Fibroblast of upper back skin (primary cell): Measurements from ENCODE around the gene SPANXN2.
"Not testable (repeated sequence)": the region's sequence is repeated elsewhere in the genome, so short reads cannot be mapped to it uniquely, and the experiment has no call there.

ENCODE experiments used
- DNase-seq: peaks from one replicate; pipeline ENCODE4 v3.0.0-alpha.2; 2013

SPANXN2 gene, protein sequence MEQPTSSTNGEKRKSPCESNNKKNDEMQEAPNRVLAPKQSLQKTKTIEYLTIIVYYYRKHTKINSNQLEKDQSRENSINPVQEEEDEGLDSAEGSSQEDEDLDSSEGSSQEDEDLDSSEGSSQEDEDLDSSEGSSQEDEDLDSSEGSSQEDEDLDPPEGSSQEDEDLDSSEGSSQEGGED

DNA sequence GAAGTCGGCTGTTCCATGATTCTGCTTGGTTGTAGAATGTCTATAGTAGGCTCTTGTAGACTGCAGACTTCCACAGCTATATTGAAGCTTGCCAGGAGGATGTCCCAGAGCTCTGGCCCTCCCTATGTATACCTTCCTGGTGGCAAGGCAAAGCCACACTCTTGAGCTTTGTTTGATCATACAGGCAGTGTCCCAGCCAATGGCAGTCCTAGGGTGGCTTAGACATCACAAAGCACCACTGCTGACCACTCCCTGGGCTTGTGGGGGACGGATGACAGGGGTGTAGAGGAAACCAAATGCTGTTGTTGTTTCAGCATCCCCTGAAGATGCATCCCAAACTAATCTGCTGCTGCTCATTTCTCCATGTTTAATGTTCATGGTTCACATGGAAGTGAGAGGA is at the start of gene SPANXN2:
TSS of gene SPANXN2 (minus strand) at position 101 of the 400 bp plus-strand sequence. CDS start at position 17, 84 bp downstream.
- DNase-seq = not testable (repeated sequence)

DNA sequence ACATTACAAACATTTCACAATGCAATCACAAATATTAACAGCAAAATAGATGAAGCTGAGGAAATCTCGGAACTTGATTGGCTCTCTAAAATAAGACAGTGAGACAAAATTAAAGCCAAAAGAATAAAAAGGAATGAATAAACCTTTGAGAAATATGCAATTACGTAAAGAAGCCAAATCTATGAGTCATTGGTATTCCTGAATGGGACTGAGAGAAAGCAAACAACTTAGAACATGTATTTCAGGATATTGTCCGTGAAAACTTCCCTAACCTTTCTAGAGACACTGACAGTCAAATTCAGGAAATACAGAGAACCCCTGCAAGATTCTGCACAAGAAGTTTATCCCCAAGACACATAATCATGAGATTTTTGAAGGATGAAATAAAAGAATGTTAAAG is 48.4 kb upstream of the SPANXN2 start:
- DNase-seq = no peak

DNA sequence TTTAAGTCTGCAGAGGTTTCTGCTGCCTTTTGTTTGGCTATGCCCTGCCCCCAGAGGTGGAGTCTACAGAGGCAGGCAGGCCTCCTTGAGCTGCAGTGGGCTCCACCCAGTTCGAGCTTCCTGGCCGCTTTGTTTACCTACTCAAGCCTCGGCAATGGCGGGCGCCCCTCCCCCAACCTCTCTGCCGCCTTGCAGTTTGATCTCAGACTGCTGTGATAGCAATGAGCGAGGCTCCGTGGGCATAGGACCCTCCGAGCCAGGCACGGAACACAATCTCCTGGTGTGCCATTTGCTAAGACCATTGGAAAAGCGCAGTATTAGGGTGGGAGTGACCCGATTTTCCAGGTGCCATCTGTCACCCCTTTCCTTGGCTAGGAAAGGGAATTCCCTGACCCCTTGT is 47.2 kb upstream of the SPANXN2 start:
- DNase-seq = not testable (repeated sequence)

DNA sequence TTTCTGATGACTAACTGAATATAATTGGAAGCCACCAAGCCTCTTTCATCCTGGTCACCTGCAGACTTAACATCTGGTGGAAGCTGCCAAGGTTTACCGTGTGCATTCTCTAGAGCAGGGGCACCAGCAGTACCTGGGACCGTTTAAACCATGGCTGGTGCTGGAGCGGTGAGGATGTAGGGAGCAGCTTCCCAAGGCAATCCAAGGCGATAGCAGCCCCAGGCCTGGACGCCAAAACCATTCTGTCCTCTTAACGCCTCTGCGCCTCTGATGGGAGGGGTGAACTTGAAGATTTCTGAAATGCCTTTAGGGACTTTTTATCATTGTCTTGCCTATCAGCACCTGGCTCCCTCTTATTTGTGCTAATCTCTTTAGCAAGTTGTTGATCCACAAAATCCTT is 37.3 kb upstream of the SPANXN2 start:
- DNase-seq = no peak

DNA sequence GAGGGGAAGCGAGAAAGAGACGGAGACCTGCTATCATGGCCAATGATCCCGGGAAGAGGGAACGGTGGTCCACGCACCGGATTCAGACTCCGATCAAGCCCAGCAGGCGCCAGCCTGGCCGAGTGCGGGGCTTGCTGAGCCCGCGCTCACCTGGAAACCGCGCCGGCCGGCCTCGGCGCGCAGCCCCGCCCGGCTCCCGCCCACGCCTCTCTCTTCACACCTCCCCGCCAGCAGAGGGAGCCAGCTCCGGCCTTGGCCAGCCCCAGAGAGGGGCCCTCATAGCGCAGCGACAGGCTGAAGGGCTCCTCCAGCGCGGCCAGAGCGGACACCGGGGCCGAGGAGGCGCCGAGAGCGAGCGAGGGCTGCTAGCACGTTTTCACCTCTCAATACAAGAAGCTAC is 36.8 kb upstream of the SPANXN2 start:
- DNase-seq = no peak

DNA sequence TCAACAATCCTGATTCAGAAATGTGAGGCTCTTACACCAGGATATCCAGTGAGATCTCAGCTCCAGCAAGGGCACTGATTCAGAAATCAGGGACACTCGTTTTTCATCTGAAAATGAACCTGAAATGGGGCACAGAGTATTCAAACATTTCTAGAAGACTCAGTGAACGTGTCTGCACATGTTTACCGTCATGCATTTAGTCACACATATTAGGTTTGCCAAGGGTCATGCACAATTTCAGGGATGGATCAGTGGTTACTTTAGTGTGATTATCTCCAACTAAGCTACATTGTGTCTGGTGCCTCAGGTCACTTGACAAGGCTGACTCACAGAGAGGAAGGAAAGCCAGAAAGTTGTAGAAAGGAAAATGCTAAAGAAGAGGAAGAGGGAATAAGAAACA is 33.6 kb upstream of the SPANXN2 start:
- DNase-seq = no peak

DNA sequence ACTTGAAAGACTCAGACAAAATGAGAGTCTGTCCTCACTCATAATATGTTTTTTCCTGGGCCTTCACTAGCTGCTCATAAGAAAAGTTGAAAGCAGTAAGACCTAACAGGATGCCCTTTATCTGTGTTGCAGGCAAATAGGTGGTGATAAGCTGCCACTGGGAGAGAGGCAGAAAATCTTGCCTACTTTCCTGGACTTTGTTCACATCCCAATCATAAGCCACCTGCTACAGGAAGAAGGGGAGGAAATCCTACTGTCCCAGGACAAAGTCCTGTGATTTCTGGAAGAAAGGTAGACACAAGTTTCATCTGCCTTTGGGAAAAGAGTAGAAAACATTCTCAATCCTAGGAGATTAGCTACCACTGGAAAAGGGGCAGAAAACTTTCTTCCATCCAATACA is 13.3 kb upstream of the SPANXN2 start:
- DNase-seq = no peak

DNA sequence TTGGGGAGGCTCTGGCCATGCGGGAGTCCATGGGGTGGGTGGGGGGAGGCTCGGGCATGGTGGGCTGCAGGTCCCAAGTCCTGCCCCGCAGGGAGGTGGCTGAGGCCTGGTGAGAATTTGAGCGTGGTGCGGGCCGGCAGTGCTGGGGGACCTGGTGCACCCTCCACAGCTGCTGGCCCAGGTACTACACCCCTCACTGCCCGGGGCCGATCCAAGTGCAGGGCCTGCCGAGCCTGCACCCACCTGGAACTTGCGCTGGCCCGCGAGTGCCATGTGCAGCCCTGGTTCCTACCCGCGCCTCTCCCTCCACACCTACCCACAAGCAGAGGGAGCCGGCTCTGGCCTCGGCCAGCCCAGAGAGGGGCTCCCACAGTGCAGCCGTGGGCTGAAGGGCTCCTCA is 5.7 kb upstream of the SPANXN2 start:
- DNase-seq = no peak

DNA sequence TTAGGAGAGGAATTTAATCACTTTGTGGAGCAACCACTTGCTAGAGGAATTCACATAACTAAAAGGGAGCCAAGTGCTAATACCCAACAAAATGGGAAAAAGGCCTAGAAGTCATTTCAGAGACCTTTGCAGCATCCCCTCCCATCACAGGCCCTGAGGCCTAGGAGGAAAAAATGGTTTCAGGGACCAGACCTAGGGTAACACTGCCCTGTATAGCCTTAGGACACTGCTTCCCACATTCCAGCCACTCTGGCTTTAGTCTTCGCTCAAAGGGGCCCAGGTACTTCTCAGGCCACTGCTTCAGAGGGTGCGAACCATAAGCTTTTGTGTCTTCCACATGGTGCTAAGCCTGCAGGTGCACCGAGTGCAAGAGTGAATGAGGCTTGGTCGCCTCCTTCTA is 19.1 kb downstream of the SPANXN2 start:
- DNase-seq = no peak

DNA sequence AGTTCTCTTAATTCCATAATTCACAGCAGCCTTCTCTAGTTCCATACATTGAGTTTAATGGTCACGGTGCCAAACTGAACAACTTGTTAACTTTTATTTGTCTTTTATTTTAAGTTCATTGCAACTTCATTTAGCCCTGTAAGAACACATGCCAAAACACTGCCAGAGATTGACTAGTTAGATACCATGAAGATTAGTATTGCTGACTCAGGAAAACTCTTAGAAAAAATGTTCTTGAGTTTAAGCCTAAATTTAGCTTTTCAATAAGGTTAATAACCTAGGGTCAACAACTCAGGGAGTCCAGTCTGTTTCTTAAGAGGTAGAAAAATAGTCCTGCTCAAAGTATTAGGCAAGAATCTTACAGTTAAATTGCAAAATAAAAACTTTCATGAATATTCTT is 25.7 kb downstream of the SPANXN2 start:
- DNase-seq = no peak

DNA sequence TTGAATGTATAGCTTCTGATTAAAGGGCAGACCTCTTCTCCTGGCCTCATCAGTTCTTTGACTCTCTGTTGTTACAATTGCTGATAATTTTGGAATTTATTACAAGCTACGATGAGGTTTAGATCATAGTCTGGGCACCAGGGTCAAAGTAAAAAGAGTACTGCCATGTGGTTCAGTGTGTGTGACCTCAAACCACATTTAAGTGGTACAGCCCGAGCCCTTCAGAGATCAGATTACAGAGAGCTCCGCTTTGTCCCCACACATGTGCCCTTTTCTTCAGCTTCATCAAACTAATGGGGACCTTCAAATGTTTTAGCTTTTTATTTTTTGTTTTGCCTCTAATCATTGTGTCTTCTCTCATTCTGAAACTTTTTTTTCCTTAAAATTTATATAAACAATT is 37.1 kb downstream of the SPANXN2 start:
- DNase-seq = no peak

DNA sequence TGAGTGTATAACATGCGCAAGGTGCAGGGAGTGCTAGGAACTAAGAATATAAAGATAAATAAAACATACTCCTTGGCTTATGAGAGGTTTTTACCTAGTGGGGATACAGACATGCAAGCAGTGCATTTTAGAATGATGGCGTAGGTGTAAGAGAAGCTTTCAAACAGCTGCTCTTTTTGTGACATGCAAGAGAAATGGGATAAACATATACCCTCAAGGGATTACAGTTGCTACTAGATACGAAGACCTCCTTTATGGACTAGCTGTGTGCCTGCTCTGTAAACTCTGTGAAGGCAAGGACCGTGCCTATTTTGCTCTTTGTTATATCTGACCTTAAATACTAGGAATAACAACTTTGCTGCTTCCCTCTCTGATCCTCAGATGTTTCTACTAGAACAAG is 45.6 kb downstream of the SPANXN2 start:
- no peak for DNase-seq

DNA sequence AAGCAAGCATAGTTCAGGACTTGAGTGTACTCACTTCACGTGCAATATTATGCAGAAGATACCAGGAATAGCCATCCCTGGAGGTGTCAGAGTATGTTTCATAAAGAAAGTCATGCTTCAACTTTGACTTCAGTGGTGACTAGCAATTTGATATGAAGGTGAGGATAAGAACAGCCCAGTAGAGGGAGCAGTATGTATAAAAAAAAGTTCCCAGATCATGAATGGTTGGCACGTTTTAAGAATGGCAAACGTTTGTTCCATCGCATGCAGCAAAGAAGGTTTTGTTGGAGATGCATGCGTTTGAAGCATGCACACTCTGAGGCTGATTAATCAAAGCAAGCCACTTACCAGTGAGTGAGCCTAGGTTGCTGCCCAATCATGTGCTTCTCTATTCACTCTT is 51.2 kb downstream of the SPANXN2 start:
- no peak for DNase-seq

DNA sequence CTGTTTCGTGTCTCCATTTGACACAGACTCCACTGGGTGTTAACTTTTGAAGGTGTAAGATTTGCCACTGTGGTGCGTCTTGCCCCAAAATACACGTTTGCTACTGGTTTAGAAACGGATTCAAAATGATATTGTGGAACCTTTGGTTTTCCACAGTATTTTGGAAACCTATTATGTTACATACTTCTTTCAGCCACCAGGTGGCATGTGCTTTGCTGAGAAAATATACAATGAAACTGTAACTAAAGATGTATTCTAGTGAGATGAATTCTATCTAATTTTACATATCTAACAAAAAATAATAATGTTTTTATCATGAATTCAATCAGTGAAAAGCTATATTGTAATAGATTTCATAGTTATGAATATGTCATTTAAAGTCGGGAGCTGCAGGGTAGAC is 56.2 kb downstream of the SPANXN2 start:
- DNase-seq = peak; percentile 0

DNA sequence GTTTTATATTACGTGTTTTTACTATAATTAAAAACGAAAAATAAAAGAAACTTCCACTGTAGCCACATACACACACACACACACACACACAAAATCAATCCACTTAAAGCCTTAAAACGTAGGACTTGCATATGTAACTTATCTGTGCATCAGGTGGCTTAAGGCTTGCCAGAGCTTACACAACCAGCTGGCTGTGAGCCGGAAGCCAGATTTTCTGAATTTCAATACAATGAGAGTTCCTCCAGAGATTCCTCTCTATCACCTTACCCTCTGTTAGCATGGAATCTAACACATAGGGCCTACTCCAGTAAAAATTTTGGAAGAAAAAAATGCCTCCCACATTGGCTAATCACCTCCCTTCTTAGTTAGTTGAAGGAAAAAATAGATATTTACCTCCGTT is 56.8 kb downstream of the SPANXN2 start:
- peak; percentile 7 for DNase-seq
